Measurements from ENCODE around the gene WDR7.
"Not testable (repeated sequence)": the region's sequence is repeated elsewhere in the genome, so short reads cannot be mapped to it uniquely, and the experiment has no call there.

The WDR7 gene

GRCh38 chr18:56652802-56653201 is 1.6 kb downstream of the WDR7 start:
- no peak for DNase-seq (ENCODE audit: low read depth, low spot score)
- no peak for TF ChIP-seq CTCF (IDR thresholded peaks at IDR 0.05; ENCODE audit: low read depth, low read length)
- no peak overlapping the region for H3K4me3 ChIP-seq (ENCODE audit: low read depth, low read length)
- in situ Hi-C loops (cut with HindIII; ENCODE audit: low sequenced_read_pairs), result no loop called here

- DNase-seq (ENCODE audit: low read depth, low spot score); in situ Hi-C loops (cut with HindIII; ENCODE audit: low sequenced_read_pairs); H3K4me3 ChIP-seq (ENCODE audit: low read depth, low read length): not testable (repeated sequence)
These were observed 3.1 kb downstream of the WDR7 start for GRCh38 chr18:56654280-56654679.

GRCh38 chr18:56658261-56658660 is 7.1 kb downstream of the WDR7 start:
- in situ Hi-C loops (cut with HindIII; ENCODE audit: low sequenced_read_pairs), result no loop called here
- H3K4me3 ChIP-seq (ENCODE audit: low read depth, low read length), result no peak overlapping the region
- TF ChIP-seq CTCF (IDR thresholded peaks at IDR 0.05; ENCODE audit: low read depth, low read length), result no peak
- DNase-seq (ENCODE audit: low read depth, low spot score), result no peak

GRCh38 chr18:56659111-56659510 is 8.0 kb downstream of the WDR7 start:
- H3K4me3 ChIP-seq (ENCODE audit: low read depth, low read length), result no peak overlapping the region
- in situ Hi-C loops (cut with HindIII; ENCODE audit: low sequenced_read_pairs), result no loop called here
- DNase-seq (ENCODE audit: low read depth, low spot score), result no peak
- TF ChIP-seq CTCF (IDR thresholded peaks at IDR 0.05; ENCODE audit: low read depth, low read length), result no peak

- in situ Hi-C loops (cut with HindIII; ENCODE audit: low sequenced_read_pairs), result no loop called here
- TF ChIP-seq CTCF (IDR thresholded peaks at IDR 0.05; ENCODE audit: low read depth, low read length), result no peak
- no peak overlapping the region for H3K4me3 ChIP-seq (ENCODE audit: low read depth, low read length)
- DNase-seq (ENCODE audit: low read depth, low spot score), result no peak
These were observed 9.5 kb downstream of the WDR7 start for GRCh38 chr18:56660655-56661054.

GRCh38 chr18:56661360-56662062 is 10.4 kb downstream of the WDR7 start:
- DNase-seq (ENCODE audit: low read depth, low spot score), result no peak
- no peak for TF ChIP-seq CTCF (IDR thresholded peaks at IDR 0.05; ENCODE audit: low read depth, low read length)
- in situ Hi-C loops (cut with HindIII; ENCODE audit: low sequenced_read_pairs), result no loop called here
- no peak overlapping the region for H3K4me3 ChIP-seq (ENCODE audit: low read depth, low read length)

- DNase-seq (ENCODE audit: low read depth, low spot score), result no peak
- TF ChIP-seq CTCF (IDR thresholded peaks at IDR 0.05; ENCODE audit: low read depth, low read length), result no peak
- in situ Hi-C loops (cut with HindIII; ENCODE audit: low sequenced_read_pairs), result no loop called here
- H3K4me3 ChIP-seq (ENCODE audit: low read depth, low read length), result no peak overlapping the region
These were observed 10.9 kb downstream of the WDR7 start for GRCh38 chr18:56662063-56662408.

Data from astrocyte of the spinal cord (primary cell).